ENCODE results near the gene PRKACB.
A peak's percentile ranks its signal among the peaks of the same experiment; 100 is the strongest.

Gene PRKACB

DNA sequence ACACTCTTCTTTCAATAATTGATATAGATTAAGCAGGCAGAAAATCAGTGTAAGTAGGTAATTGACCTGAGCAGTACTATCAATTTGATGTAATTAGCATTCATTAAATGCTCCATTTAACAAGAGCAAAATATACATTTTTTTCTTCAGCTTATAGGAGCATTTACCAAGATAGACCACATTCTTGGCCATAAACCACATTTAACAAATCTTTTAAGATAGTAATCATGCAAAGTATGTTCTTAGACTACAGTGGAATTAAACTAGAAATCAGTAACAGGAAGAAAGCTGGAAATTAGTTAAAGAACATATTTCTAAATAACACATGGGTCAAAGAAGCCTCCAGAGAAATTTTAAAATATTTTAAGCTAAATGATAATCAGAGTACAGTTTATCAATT, 8.7 kb upstream of the PRKACB start:
- DNase-seq (ENCODE audit: low read depth): no peak

DNA sequence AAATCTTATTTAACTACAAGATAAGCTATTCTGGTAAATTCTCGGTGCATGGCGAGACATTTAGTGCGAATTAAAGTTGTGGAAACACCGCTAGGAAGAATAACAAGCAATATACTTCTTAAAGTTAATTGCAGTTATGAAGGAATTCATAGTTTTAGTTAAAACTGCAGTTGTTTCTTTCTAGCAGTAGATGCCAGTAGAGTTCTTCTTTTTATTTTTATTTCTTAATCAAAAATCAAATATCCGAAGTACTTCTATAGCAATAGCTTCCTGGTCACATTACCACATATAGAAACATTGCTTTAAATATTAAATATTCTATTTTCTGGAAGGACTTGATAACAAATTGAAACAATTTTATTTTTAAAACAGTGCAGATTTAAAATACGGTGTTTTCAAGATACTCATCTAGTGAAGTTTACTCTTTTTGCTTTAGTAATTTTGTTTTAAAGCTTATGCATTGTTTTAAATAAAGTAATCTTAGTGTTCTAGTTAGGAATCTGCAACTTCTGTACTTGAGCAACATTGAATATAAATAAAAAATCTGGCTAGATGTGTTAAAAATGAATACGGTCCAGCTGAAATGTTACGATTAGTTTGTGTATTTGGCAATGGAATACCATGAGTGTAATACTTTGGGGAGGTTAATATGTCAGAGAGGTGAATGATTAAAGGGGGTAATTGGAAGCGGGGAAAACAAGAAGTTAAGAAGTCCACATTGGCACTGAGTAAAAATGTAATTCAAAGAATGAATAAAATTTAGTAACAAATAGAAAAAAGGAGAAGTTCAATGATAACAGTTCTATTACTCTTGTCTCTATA, 2.7 kb upstream of the PRKACB start:
- TF ChIP-seq, protein P1, sequence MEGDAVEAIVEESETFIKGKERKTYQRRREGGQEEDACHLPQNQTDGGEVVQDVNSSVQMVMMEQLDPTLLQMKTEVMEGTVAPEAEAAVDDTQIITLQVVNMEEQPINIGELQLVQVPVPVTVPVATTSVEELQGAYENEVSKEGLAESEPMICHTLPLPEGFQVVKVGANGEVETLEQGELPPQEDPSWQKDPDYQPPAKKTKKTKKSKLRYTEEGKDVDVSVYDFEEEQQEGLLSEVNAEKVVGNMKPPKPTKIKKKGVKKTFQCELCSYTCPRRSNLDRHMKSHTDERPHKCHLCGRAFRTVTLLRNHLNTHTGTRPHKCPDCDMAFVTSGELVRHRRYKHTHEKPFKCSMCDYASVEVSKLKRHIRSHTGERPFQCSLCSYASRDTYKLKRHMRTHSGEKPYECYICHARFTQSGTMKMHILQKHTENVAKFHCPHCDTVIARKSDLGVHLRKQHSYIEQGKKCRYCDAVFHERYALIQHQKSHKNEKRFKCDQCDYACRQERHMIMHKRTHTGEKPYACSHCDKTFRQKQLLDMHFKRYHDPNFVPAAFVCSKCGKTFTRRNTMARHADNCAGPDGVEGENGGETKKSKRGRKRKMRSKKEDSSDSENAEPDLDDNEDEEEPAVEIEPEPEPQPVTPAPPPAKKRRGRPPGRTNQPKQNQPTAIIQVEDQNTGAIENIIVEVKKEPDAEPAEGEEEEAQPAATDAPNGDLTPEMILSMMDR (conservative IDR thresholded peaks at IDR 0.05; ENCODE audit: low read depth, low read length): peak; percentile 49
- DNase-seq (ENCODE audit: low read depth): no peak
- no peak overlapping the region for H3K4me3 ChIP-seq (ENCODE audit: low read length)

More for the DNA sequence above, 8.7 kb upstream of the PRKACB start:
- TF ChIP-seq, protein P1 (conservative IDR thresholded peaks at IDR 0.05; ENCODE audit: low read depth, low read length): no peak
- H3K4me3 ChIP-seq (ENCODE audit: low read length): no peak overlapping the region

DNA sequence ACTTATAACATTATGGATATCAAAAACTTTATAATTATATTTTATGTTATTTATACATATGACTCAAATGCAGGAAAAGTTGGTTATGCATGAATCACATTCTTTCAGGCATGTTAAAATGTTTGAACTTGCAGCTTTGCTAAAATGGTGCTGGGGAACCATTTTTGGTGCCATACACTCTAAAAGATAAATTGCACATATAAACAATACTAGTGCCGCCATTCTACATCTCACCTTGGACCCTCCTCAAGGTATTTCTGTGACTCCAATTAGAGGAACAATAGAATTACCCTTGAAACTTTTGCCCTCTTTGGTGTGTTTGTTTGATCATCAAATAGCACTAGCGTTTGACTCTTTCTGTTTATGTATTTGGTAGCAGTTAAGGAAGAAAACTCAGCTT, 997 bp downstream of the PRKACB start:
- no peak overlapping the region for H3K4me3 ChIP-seq (ENCODE audit: low read length)
- TF ChIP-seq, protein P1 (conservative IDR thresholded peaks at IDR 0.05; ENCODE audit: low read depth, low read length): no peak
- DNase-seq (ENCODE audit: low read depth): no peak

DNA sequence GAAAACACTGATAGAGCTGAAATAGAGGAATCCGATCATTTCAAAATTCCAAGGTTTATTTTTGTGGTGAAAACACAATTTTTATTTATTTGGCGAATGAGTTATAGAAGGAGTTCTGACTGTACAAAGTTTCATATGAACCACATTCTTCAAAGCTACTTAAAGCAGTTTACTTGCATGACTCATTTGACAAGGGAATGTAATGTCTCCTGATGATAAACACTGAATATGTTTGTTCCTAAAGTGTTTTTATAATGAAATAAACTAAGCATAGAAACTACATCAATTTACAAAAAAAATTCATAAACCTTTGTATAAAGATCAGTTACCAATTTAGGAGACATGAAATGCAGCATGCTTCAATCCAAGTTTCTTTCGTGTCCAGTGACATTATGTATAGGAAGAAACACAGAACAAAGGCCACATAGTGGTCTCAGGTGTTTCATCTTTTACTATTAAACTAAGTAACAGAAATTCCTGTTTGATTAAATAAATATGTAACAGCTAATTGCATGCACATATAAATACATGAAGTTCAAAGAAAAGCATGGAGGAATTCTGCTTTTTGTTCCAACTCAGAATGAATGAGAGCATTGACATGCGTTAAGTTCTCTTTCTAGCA, 2.5 kb downstream of the PRKACB start:
- peak; percentile 33 for DNase-seq (ENCODE audit: low read depth)
- H3K4me3 ChIP-seq (ENCODE audit: low read length): no peak overlapping the region
- TF ChIP-seq, protein P1 (conservative IDR thresholded peaks at IDR 0.05; ENCODE audit: low read depth, low read length): no peak

DNA sequence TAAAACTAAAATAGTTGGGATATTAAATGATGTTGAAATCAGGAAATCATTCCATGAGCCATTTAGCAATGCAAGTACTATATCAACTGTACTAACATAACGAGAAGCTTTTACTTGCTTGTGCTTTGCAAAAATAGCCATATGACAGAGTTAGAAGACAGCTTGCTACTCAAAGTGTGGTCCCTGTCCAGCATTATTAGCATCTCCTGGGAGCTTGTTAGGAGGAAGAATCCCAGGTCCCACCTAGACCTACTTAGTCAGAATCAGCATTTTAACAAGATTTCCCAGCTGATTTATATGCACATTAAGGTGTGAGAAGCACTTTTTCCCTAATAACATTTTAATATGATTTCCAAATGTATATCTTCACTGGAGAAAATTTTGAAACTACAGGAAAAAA, 4.7 kb downstream of the PRKACB start:
- TF ChIP-seq, protein P1 (conservative IDR thresholded peaks at IDR 0.05; ENCODE audit: low read depth, low read length): no peak
- DNase-seq (ENCODE audit: low read depth): no peak
- H3K4me3 ChIP-seq (ENCODE audit: low read length): no peak overlapping the region

DNA sequence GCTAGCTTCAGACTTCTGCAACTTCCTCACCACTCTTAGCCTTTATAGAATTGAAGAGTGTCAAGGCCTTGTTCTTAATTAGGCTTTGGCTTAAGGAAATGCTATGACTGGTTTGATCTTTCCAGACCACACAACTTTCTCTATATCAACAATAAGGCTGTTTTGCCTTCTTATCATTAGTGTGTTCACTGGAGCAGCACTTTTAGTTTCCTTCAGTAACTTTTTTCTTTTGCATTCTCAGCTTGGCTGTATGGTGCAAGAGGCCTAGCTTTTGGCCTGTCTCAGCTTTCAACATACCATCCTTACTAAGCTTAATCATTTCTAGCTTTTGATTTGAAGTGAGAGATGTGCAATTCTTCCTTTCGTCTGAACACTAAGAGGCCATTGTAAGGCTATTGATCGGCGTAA, 8.6 kb downstream of the PRKACB start:
- TF ChIP-seq, protein P1 (conservative IDR thresholded peaks at IDR 0.05; ENCODE audit: low read depth, low read length): no peak
- peak; percentile 35 for DNase-seq (ENCODE audit: low read depth)

DNA sequence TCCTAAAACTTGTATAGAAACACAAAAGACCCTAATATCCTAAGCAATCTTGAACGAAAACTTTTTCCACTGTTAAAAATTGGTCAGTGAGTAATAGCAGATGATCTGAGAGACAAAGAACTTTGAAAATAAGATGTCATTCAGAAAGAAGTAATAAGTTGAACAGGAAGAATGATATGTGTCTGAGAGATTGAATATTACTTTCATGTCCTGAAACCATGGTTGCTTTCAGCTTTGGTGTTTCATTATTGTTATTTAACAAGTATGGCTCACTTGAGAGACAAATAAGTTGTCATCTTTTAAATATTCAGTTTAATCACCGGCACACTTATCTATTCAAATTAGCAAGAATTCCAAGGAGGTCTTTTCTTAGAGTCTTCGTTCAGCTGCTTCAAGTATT, 11.4 kb downstream of the PRKACB start:
- TF ChIP-seq, protein P1 (conservative IDR thresholded peaks at IDR 0.05; ENCODE audit: low read depth, low read length): no peak

More for the DNA sequence above, 8.6 kb downstream of the PRKACB start:
- H3K4me3 ChIP-seq (ENCODE audit: low read length): no peak overlapping the region

More for the DNA sequence above, 11.4 kb downstream of the PRKACB start:
- no peak overlapping the region for H3K4me3 ChIP-seq (ENCODE audit: low read length)
- no peak for DNase-seq (ENCODE audit: low read depth)
